Activated effector memory CD4-positive, alpha-beta T cell treated with Interleukin-2 at 50 U/mL for 16 hours (primary cell): Measurements from ENCODE around the gene TELO2.

ENCODE experiments used
- DNase-seq: peaks from one replicate; pipeline ENCODE4 v3.0.0-alpha.2; 2020

TELO2 gene

GRCh38 chr16:1492923-1493745 is at the start of gene TELO2:
TSS of gene TELO2 (plus strand) at chr16:1493360. CDS start at chr16:1494282, 922 bp downstream.
- DNase-seq: peak; percentile 79

DNA sequence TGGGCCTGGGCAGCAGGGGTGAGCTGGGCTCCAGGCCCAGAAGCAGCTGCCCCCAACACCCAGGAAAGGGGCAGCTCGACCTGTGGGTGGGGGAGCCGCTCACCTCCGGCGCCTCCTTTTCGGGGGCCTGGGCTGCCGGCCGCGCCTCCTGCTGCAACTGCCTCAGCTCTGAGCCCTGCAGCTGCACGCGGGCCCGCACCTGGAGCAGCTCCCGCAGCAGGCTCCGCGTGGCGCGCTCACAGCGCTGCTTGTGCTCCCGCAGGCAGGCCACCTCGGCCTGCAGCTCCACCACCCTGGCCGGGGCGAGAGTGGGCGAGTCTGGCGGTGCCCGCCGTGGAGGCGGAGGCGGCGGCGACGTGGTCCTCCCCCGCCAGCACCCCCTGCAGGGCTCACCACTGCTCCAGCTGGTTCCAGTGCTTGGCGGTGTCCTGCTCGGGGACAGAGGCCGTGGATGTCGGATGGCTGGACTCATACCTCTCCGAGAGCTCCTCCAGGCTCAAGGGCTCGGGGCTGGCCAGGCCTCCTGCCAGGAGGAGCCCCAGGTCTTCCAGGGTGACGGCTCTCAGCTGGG is 49.7 kb upstream of the TELO2 start:
- no peak for DNase-seq

- DNase-seq: no peak
These were observed 49.0 kb upstream of the TELO2 start, which contains the start of gene CCDC154 for GRCh38 chr16:1443980-1444729. TSS of gene CCDC154 (minus strand) at chr16:1444556. CDS start at chr16:1444322, 234 bp downstream.

DNA sequence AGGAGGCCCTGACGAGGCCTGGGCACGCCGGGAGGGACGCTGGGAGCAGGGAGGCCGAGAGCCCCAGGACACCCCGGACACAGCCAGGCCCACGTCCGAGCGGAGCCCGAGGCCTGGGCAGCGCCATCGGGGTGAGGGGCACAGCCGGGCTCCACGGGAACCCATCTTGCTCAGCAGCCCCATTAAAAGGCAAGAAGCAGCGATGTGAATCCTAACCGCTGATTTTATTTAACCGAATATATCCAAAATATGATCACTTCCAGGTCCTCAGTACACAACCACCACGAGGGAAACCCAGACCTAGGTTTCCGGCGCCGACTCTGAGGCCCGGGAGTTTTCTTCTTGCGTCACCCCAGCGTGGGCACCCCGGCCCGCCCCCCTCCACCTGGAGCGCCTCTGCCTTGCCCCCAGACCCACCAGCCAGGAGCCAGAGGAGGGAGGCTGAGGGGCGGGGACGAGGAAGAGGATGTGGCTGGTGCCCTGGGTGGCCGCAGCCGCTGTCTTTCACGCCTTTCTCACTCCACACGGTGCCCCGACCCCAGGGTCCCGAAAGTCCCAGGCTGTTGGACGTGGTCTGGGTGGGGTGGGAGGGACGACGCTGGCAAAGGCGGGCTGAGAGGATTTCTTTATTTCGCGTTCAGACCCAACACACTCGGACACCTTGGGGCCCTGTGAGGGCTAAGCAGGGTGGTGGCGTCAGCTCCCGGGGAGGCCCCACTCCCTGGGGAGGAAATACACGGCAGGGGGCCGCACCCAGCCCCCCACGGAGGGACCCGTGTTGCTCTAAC is 48.2 kb upstream of the TELO2 start:
- DNase-seq: no peak

DNA sequence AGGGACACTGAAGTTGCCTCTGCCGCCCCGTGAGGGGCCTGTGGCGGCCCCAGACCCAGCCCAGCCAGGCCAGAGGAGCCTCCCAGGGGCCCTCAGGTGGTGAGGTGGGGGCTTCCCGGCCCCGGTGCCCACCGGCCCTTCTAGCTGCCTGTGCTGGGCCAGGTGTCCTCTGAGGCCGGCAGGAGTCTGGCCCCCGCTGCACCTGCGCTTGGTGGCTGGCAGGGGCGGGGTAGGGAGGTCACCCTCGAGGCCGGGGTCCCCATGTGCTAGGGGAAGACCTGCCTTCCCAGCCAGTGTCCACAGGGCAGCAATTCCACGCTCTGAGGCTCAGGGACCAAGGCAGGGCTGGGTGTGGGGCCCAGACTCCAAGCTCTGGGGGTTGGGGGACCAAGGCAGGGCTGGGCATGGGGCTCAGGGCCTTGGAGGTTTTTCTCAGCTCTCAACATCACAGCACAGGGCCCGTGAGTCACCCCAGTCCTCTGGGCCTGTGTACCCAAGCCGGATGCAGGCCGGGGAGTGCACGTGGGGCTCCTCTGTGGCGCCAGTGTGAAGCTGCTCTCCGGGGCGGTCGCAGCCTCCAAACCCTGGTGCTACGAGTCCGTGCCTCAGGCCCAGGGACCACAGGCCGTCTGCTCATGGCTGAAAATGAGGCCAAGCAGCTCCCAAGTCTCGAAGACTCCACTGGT is 47.5 kb upstream of the TELO2 start:
- DNase-seq: no peak

DNA sequence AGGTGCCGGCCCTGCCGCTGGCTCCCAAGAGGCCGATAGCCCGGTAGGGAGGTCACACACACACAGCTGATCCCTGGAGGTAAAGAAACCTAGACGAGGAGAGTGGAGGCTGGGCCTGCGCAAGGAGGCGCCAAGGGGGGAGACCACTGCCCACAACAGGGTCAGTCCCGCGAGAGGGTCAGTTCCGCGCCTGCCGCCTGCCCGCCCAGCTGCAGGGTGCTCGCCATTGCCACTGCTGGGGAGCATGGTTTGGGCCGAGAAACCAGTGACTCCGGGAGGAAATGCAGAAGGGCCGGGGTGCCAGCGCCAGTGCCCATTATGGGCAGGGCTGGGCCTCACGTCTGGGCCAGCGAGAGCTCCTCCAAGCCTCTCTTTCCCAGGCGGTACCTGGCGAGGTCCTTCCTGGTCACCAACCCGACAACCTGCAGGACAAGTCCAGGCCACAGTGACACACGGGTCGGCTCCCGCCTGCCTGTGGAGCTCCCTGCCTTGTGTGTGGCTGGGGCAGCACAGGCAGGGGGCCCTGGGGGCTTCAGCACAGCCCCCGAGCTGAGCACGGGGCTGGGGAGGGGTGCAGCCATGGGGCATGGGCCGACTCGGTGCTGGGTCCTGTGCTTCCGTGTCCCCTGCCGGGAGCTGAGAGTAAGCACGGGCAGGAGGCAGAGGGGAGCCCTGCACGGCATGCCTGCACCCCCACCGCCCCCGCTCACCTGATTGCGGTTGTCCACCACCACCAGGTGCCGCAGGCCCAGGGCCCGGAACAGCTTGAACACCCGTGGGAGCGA is 46.7 kb upstream of the TELO2 start:
- DNase-seq: no peak

DNA sequence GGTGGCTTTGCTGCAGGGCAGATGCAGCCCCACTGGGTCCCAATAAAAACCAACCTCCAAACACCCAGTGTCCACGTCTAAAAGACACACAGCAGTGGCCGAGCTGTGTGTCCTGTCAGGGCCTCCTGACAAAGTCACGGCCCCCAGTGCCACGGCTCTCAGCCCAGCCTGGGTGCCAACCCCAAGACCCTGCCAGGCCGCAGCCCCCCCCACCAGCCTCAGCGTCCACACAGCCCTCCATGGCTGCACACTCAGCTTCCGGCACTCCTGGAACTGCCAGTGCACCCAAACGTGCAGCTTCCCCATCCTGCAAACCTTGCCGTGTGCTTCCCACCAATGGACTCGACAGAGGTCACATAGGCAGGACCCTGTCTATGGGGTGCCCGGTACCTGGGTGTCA is 45.2 kb upstream of the TELO2 start:
- no peak for DNase-seq

- no peak for DNase-seq
These were observed 44.5 kb upstream of the TELO2 start for GRCh38 chr16:1448536-1449116.

GRCh38 chr16:1449201-1449788 is 43.9 kb upstream of the TELO2 start:
- no peak for DNase-seq

DNA sequence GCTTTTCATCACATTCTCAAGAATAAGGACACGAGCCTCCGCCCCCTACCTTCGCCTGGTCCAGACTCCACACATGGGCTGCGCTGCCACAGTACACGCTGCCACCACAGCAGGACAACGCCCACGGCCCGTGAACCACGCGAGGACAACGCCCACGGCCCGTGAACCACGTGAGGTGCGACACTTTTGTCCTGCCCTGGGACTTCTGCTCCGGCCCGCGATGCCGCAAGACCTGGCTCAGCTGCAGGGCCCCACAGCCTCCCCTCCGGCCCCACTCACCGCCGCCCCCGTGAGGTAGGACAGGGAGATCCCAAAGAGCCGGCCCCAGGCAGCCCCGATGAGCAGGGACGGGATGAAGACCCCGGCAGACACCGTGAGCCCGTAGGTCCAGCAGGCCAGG is 42.9 kb upstream of the TELO2 start:
- DNase-seq: no peak

- no peak for DNase-seq
These were observed 42.3 kb upstream of the TELO2 start for GRCh38 chr16:1450841-1451240.

DNA sequence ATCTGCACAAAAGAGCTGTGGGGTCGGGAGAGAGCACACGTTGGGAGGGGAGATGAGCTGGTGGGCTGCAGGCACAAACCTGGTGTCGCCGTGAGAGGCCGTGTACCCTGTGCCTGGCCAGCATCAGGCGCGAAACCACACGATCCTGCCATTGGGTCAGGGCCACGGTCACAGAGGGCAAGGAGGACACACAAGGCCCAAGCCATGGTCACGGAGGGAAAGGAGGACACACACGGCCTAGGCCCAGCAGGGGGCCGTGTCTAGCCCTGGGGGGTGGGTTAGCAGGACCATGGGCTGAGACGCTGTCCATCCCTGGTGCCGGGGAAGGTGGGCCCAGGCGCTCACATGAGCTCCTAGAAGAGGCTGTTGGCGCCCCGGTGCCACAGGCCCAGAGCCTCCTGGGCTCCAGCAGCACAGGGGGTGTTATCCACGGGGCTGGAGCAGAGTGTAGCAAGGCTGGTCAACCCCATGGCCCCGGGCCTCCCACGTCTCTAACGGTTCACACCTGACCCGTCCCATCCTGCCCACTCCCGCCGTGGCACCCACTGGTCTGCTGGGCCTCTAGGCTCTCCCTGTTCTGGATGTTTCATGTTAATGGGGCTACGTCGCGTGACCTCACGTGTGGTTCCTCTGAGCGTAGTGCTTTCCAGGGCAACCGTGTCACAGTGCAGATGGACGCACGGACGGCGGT is 41.3 kb upstream of the TELO2 start:
- no peak for DNase-seq

DNA sequence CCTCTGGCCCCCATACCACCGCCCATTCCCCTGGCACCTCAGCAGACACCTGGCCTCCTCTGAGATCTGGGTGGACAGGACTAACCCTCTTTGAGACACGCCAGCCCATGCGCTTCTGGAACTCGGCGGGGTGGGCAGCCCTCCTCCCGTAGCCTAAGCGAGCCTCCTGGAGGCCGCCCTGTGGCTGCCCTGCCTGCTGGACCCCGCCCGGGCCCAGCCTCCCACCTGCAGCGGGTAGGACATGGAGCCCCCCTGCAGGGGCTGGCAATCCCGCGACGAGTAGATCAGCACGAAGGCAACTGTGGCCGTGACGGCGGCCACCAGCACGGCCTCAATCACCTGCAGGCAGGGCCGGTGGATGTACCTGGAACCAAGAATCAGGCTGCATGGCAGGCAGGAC is 40.6 kb upstream of the TELO2 start:
- DNase-seq: no peak

DNA sequence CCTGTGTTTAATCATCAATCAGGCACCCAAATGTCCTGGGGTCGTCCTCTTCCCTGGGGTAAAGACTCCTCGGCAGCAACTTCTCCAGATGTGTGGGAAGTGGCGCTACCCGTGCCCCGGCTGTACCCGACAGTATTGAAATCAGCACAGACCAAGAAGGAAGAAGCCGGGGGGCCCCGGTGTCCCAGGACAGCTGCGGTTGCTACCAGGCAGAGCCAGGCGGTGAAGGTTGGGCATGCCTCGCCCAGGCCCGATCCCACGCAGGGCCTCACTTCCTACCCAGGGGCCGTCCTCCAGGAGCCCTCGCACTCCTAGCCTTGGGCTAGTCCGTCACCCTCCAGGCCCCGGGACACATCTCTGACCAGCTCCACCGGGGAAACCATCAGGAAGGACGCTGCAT is 39.8 kb upstream of the TELO2 start:
- no peak for DNase-seq

DNA sequence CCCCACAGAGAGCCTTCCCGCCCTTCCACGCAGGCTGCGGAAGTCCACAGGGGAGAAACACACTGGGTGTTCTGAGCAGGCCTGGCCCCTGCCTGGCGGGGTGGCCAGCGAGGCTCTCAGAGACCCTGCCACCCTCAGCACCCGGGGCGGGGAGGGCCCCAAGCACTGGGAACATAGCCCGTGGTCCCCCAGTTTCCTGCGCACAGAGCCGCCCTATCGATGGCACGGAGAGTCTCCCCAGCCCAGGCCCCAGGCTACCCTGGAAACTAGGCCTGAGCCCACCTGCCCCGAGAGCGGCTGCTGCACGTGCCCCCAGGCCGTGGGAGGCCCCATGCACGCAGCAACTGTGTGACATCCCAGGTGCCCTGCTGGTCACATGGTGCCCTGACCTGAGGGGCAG is 38.6 kb upstream of the TELO2 start:
- DNase-seq: no peak

DNA sequence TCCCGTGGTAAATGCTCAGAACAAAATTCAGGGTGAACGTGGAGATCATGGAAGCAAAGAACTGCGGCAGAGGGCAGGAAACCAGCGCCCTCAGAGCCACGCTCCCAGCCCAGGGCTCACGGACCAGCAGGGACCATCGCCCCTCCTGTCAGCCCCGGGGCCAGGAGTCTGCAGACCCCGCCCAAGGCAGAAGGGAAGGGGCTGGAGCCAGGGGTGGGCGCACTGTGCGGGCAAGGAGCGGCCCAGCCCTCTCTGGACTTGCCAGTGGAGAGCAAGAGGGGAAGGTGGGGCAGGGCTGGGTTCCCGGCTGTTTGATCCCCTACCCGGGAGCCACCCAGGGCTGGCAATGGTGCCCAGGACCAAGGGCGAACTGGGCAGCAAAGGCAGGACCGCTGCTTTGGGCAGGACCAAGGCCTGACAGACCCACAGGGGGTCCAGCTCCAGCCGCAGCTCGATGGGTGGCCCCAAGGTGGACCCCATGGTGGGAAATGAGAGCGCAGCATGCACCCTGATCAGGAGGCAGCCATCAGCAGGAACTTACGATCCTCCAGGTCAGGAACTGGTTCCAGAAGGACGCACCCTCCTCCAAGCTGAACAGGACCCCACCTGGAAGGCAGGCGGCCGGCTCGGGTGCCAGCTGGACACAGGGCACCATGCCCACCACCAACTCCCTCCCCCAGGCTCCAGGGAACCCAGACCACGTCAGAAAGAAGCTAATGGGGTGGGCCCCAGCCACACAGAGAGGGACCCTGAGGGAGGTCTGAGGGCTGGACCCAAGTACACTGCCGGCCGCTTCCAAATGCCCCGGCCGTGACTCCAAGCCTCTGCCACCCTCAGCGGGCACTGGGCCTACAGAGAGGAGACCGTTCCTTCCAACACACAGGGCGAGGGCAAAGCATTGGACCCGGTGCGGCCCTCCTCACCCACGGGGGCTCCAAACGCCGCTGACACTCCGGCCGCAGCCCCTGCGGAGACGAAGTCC is 37.7 kb upstream of the TELO2 start:
- no peak for DNase-seq

GRCh38 chr16:1456951-1457350 is 36.2 kb upstream of the TELO2 start:
- no peak for DNase-seq

DNA sequence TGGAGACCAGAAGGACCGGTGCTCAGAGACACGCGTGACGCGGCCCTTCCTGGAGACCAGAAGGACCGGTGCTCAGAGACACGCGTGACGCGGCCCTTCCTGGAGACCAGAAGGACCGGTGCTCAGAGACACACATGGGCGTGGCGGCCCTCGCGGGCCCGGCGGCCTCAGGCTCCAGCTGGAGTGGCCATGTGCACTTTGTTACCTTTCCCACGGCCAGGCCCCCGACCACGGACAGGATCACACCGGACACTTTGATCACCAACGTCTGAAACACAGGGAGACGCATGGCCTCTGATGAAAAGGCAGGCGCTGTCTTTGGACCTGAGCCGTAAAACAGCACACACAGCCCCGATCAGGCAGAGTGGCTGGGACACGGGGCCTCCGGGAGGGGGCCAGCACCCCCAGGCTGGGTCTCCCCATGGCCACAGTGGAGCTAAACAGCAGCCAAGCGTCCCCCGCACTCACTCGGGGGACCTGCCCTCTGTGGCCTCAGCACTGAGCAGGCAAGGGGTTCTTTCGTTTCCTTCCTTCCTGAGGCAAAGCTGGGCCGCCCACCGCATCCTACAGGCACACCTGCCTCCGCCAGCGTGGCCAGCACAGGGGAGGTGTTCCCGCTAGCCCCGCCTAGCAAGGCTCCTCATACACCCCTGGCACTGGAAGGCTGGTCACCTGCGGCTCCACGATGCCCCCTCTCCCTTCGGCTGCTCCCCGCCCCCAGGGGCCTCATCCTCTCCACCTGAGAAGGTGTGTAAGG is 35.5 kb upstream of the TELO2 start:
- DNase-seq: no peak
